Neural cell (in vitro differentiated cells): ENCODE measurements around the gene LGALS8.

Experiments used
- SMC3 ChIP-seq: fragments of 450-650 bp; conservative IDR thresholded peaks from 2 replicates; pipeline ENCODE4 v1.6.1; 2014; ENCODE audit warnings: antibody characterized with exemption, mild to moderate bottlenecking, moderate library complexity; ENCODE audit not compliant: poor library complexity
- TAF1 ChIP-seq: IDR thresholded peaks from 2 replicates; pipeline ENCODE4 v1.6.1; 2012; ENCODE audit warnings: low read depth
- TF ChIP-seq, protein P1 (sequence below): fragments of 450-650 bp; IDR thresholded peaks from 2 replicates; pipeline ENCODE4 v1.5.1; 2014; ENCODE audit warnings: antibody characterized with exemption, mild to moderate bottlenecking, moderate library complexity; ENCODE audit not compliant: poor library complexity, severe bottlenecking

DNA sequence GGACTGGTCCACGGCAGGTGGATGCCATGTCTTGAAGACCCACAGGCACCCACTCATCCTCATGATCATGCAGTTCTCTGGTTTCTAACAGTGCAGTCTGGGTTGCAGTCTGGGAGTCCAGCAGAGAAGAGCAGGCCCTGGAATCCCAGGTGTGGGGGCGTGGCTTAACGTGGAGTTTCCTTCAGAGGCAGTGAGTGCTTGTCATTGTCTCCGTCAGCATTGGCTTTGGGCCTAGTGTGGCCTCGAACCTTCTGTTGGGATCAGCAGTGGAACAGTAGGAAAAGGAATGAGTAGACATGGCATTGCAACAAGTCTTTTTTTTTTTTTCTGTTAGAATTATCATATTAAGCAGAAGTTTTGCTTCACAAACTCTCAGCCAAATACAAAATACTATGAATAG lies 12.8 kb downstream of the LGALS8 start:
- TF ChIP-seq SMC3 (no peak), TAF1 (no peak)
- TF ChIP-seq, protein P1, sequence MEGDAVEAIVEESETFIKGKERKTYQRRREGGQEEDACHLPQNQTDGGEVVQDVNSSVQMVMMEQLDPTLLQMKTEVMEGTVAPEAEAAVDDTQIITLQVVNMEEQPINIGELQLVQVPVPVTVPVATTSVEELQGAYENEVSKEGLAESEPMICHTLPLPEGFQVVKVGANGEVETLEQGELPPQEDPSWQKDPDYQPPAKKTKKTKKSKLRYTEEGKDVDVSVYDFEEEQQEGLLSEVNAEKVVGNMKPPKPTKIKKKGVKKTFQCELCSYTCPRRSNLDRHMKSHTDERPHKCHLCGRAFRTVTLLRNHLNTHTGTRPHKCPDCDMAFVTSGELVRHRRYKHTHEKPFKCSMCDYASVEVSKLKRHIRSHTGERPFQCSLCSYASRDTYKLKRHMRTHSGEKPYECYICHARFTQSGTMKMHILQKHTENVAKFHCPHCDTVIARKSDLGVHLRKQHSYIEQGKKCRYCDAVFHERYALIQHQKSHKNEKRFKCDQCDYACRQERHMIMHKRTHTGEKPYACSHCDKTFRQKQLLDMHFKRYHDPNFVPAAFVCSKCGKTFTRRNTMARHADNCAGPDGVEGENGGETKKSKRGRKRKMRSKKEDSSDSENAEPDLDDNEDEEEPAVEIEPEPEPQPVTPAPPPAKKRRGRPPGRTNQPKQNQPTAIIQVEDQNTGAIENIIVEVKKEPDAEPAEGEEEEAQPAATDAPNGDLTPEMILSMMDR, result no peak
